Type B pancreatic cell (in vitro differentiated cells): ENCODE data around the gene SEMA5A. TPM values are rescaled to one million over a fixed set of nuclear protein-coding genes. Genes with fewer than 3 reads are reported as not detected.

Experiments used
- DNase-seq: peaks from one replicate; pipeline ENCODE4 v3.0.0; 2021; ENCODE audit warnings: mixed read lengths; ENCODE audit not compliant: unreplicated experiment; ENCODE audit errors: extremely low spot score
- H3K27ac Mint-ChIP-seq: 2 replicates; pipeline ENCODE4 v1.8.0; 2021; ENCODE audit warnings: mild to moderate bottlenecking, mixed read lengths
- H3K27me3 Mint-ChIP-seq: 2 replicates; pipeline ENCODE4 v1.8.0; 2021; ENCODE audit warnings: mixed read lengths
- H3K36me3 Mint-ChIP-seq: 2 replicates; pipeline ENCODE4 v1.8.0; 2021; ENCODE audit warnings: mixed read lengths
- H3K4me1 Mint-ChIP-seq: one replicate; pipeline ENCODE4 v1.8.0; 2021; ENCODE audit warnings: mixed read lengths; ENCODE audit not compliant: unreplicated experiment
- H3K4me3 Mint-ChIP-seq: 2 replicates; pipeline ENCODE4 v1.8.0; 2021; ENCODE audit warnings: mild to moderate bottlenecking, mixed read lengths
- H3K9me3 Mint-ChIP-seq: 2 replicates; pipeline ENCODE4 v1.8.0; 2021; ENCODE audit warnings: mixed read lengths
- total RNA-seq: library from RNA; stranded (reverse); gene quantifications from 2 replicates; pipeline ENCODE4 v1.2.1, GENCODE V29; 2021; ENCODE audit warnings: low replicate concordance
- TF ChIP-seq, protein P1 (sequence below): fragments of 200-600 bp; sonication (generic); conservative IDR thresholded peaks from 2 replicates; pipeline ENCODE4 v1.5.0; 2021; ENCODE audit warnings: antibody characterized with exemption, mild to moderate bottlenecking

Gene SEMA5A
- total RNA-seq, 1 donor from 2014 or later: 92.9 TPM

DNA sequence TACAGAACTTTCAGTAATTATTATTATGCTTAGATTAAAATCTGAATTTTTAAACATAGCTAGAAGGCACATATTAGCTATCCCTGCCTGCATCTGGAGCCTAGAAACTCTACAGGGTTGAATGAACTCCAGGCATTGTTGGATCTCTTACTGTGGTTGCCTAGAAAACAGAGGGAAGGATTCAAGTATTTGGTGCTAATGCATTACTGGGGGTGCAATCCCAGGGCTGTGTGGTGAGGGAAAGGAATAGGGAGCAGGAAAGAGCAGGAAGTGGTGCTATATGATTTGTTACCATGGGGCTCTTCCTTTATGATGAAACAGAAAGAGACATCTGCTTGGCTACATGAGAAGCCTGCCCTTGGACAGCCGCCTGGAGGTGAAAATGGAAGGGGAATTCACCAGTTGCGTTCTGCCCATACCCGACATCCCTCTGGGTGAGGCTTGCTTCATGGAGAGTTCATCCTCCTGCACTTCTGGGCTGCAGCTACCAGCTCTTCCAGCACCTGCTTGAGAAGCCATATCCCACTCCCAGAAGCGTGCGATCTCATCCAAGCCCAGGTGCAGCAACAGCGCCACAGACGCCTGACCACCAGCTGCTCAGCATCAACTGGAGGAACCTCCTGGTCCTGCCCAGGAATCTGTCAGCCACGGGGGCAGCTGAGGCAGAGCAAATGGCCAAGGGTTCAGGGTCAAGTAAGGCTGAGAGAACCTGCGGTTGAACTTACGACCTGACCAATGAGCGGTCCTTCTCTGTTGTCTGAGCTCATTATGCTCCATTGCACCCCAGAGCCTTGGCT, 362.8 kb downstream of the SEMA5A start:
- TF ChIP-seq, protein P1, sequence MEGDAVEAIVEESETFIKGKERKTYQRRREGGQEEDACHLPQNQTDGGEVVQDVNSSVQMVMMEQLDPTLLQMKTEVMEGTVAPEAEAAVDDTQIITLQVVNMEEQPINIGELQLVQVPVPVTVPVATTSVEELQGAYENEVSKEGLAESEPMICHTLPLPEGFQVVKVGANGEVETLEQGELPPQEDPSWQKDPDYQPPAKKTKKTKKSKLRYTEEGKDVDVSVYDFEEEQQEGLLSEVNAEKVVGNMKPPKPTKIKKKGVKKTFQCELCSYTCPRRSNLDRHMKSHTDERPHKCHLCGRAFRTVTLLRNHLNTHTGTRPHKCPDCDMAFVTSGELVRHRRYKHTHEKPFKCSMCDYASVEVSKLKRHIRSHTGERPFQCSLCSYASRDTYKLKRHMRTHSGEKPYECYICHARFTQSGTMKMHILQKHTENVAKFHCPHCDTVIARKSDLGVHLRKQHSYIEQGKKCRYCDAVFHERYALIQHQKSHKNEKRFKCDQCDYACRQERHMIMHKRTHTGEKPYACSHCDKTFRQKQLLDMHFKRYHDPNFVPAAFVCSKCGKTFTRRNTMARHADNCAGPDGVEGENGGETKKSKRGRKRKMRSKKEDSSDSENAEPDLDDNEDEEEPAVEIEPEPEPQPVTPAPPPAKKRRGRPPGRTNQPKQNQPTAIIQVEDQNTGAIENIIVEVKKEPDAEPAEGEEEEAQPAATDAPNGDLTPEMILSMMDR: no peak
- no peak overlapping the region for H3K4me3 Mint-ChIP-seq
- H3K36me3 Mint-ChIP-seq: peaks cover 40% of the 10 kb centered on the region
- DNase-seq: no peak
- no peaks in the 10 kb centered on the region for H3K9me3 Mint-ChIP-seq
- peaks cover 3% of the 10 kb centered on the region for H3K4me1 Mint-ChIP-seq
- no peaks in the 10 kb centered on the region for H3K27me3 Mint-ChIP-seq
- no peak overlapping the region for H3K27ac Mint-ChIP-seq

DNA sequence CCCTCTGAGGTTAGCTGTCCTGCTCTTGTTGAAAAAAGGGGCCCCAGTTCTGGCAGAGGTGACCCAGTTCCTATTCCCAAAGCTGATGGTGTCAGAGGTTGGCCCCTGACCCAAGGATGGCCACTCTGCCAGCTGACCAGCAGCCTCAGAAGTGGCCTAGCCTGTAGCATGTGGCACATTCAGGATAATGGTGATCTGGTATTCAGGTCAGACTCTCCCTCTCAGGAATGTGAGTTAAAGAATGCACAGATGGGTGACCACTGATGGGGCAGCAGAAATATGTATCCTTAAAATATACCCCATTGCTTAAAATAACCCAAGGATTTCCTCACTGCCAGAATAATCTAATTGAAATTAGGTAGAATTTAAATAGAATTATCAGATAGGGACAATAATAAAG, 369.2 kb downstream of the SEMA5A start:
- no peak for DNase-seq
- Mint-ChIP-seq H3K4me1 (peaks cover 10% of the 10 kb centered on the region), H3K4me3 (no peak overlapping the region), H3K27me3 (no peaks in the 10 kb centered on the region), H3K36me3 (peaks cover 36% of the 10 kb centered on the region), H3K27ac (no peak overlapping the region), H3K9me3 (no peaks in the 10 kb centered on the region)
- TF ChIP-seq, protein P1: no peak

DNA sequence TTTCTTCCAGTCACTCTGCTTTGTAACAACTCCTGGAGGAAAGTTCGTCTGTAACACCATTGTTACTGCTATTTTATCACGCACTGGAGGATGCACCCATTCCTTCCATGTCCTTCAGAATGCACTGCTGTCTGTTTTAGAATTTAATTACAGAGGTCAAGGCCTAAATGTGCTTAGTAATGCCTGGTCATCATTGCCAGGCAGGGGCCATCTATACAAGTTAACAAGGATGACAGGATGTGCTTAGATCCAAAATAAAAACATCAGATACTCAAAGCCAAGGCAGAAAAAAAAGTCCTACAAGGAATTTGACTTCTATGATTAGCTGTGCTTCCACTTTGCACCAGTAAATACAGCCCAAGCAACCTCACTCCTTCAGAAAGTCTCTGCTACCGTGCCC, 371.4 kb downstream of the SEMA5A start:
- Mint-ChIP-seq H3K4me3 (no peak overlapping the region), H3K9me3 (no peaks in the 10 kb centered on the region), H3K27me3 (no peaks in the 10 kb centered on the region), H3K4me1 (peaks cover 7% of the 10 kb centered on the region), H3K36me3 (peaks cover 38% of the 10 kb centered on the region), H3K27ac (no peak overlapping the region)
- DNase-seq: no peak
- TF ChIP-seq, protein P1: no peak

DNA sequence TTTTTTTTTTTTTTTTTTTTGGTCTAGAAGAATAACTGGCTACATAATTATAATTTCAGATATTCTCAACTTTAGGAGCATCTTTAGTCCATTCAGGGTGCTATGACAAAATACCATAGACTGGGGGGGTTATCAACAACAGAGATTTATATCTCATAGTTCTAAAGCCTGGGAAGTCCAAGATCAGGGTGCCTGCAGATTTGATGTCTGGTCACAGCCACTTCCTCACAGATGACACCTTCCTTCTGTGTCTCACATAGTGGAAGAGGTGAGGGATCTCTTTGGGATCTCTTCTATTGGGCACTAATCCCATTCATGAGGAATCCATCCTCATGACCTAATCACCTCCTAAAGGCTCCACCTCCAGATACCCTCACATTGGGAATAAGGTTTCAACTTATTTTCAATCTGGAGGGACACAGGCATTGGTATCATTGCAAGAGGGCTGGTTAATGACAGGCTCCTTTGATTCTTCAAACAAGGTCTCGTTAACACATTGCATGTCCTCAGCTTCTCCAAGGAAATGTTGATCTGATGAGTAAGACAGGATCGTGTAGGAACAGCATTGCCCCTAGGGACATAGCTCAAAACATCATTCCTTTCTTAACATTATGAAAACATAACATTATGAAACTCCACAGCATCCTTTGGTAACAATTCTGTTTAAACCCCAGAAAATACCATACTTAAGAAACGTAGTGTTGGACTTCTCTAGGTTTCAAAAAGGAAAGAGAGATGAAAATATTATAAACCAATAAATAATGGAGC, 372.4 kb downstream of the SEMA5A start:
- TF ChIP-seq, protein P1: no peak
- Mint-ChIP-seq H3K4me1 (peaks cover 7% of the 10 kb centered on the region), H3K27me3 (no peaks in the 10 kb centered on the region), H3K27ac (no peak overlapping the region), H3K36me3 (peaks cover 36% of the 10 kb centered on the region), H3K9me3 (no peaks in the 10 kb centered on the region), H3K4me3 (no peak overlapping the region)
- no peak for DNase-seq

DNA sequence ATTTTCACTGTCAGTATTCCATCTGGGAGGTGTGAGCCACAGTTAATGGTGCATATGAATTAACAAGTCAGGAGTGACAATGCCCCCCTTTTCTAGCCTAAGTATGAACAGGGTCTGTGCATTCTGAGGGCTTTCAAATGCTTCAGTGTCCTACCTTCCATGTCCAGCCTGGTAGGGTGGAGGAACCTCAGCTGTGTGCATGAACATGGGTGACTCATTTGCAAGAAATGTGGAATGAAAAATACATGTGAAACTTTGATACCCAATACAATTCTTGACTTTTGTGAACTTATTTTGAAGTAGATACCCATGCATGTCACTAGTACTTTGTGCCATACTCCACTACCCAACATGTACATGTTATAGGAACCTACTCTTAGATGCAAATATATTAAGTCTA, 375.8 kb downstream of the SEMA5A start:
- H3K27me3 Mint-ChIP-seq: no peaks in the 10 kb centered on the region
- no peaks in the 10 kb centered on the region for H3K9me3 Mint-ChIP-seq
- DNase-seq: no peak
- H3K27ac Mint-ChIP-seq: no peak overlapping the region
- H3K36me3 Mint-ChIP-seq: peaks cover 23% of the 10 kb centered on the region
- H3K4me1 Mint-ChIP-seq: peaks cover 28% of the 10 kb centered on the region
- TF ChIP-seq, protein P1: no peak
- H3K4me3 Mint-ChIP-seq: no peak overlapping the region
